CD4-positive, alpha-beta T cell treated with Interleukin-10 for 1 hour (primary cell): ENCODE data around the gene ACSM2A.
"Not testable (repeated sequence)": the region's sequence is repeated elsewhere in the genome, so short reads cannot be mapped to it uniquely, and the experiment has no call there.

ENCODE experiments used
- DNase-seq: peaks from one replicate; pipeline ENCODE4 v3.0.0-alpha.2; 2020

The ACSM2A gene

GRCh38 chr16:20460313-20460712 is 9.0 kb downstream of the ACSM2A start:
- DNase-seq, result not testable (repeated sequence)

DNA sequence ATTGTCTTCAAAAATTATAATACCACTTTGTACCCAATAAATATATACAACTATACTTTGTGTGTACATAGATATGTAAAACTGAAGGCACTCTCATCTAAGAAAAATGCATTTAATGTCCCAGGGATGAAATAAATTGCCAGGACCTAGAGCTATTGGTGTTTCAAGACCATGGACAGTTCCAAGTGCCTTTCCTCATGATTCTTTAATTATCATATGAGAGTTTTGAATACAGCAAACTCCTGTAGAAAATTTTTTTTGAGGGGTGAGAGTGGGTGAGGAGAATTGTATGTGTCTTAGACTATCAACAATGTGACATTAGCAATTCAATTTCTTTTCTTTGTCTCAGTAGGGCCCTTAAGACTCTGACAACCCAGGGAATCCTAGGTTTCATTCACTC is 17.6 kb downstream of the ACSM2A start:
- DNase-seq, result not testable (repeated sequence)

DNA sequence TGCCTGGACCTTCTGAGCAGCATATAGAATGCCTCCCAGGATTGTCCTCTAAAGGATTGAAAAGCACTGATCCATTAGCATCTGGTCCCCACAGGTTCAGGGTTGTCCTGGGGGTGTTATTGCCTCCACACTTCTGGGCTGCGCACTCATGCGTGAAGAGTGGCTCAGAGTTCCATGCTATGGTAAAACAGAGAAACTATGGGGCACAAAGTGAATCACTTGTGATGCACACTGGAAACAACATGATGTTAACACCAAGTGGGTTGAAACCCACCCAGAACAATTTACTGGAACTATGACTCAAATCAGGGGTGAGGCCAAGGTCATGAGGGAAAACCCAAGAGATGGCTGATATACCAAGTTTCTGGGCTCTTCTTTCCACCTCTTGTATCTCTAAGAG is 18.6 kb downstream of the ACSM2A start:
- not testable (repeated sequence) for DNase-seq

- DNase-seq, result not testable (repeated sequence)
Measured at GRCh38 chr16:20470732-20471131, 19.4 kb downstream of the ACSM2A start.

DNA sequence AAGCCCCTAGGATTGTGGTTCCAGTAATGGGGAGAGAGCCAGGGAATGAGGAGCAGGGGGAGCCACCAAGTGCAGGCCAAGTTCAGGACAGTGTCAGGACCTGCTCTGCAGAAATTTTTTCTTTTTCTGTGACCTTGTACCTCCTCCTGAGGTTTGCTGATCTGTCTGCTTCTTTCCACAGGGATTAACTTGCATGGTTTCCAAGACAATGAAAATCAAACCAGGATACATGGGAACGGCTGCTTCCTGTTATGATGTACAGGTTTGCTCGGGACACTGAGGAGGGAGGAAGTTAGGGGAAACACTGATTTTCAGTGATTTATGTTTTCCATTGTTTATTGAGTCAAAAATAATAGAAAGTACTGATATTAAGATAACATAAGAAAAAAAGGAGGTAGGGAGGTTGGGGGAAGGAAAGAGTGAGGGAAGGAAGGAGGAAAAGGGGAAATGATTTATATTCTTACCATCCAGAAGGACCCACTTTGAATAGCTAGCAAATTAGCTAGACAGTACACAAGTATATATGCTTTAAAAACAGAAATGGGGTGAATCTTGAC is 25.9 kb downstream of the ACSM2A start:
- DNase-seq, result not testable (repeated sequence)

- DNase-seq, result not testable (repeated sequence)
Measured at GRCh38 chr16:20483989-20484388, 32.7 kb downstream of the ACSM2A start.

- no peak for DNase-seq
Measured at GRCh38 chr16:20484726-20485125, 33.4 kb downstream of the ACSM2A start.

DNA sequence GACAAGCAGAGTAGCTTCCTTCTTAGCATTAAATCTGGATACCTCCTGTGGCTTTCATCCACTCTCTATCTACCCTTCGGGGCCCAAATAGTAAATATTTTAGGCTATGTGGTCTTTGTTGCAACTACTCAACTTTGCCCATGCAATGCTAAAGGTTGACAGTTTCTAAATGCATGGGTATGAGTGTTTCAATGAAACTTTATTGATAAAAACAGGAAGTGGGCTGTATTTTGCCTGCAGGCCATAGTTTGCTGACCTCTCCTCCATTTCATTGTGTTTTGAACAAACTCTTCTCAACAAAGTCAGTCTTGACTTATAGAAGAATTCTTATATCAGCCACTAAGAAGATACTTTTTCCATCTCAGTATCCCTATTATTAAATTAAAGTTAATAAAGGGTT is 34.1 kb downstream of the ACSM2A start:
- no peak for DNase-seq

GRCh38 chr16:20490994-20491393 is 39.7 kb downstream of the ACSM2A start:
- not testable (repeated sequence) for DNase-seq

GRCh38 chr16:20491448-20491847 is 40.1 kb downstream of the ACSM2A start:
- not testable (repeated sequence) for DNase-seq

DNA sequence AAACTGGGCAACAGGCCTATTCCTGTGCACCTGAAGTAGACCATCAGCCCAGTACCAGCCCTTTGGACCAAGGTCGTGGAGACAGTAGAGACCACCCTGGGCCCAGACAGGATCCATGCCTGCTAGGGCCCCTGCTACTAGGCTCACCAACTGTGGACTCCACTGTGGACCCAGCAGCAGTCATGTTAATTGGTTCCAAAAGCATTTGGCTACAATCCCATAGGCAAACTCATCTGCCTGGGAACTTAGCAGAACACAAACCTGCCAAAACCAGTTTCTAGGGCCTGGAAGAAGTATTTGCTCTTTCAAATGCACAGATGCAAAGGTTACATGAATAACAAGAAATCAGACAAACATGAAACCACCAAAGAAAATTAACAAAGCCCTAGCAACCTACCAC is 53.1 kb downstream of the ACSM2A start:
- no peak for DNase-seq

DNA sequence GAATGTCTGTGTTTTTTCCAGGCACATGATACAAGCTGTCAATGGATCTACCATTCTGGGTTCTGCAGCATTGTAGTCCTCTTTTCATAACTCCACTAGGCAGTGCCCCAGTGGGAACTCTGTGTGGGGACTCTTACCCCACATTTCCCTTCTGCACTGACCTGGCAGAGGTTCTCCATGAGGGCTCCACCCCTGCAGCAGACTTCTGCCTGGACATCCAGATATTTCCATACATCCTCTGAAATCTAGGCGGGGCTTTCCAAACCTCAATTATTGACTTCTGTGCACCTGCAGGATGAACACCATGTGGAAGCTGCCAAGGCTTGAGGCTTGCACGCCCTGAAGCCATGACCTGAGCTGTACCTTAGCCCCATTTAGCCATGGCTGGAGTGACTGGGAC is 56.0 kb downstream of the ACSM2A start:
- no peak for DNase-seq

DNA sequence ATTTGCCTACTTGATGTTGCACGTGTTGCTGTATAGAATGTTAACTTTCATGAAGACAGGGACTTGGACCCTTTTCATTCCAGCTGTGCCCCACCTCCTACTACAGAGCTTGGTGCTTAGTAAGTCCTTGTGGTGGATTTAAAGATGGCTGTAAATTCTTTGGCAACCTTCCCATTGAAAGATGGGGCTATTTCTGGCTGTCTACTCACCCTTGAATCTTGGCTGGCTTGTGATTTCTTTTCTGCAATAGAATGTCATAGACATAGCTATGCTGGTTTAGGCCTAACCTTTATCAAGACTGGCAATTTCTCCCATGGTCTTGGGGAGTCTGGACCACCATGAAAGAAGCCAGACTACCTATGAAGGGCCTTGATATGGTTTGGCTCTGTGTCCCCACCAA is 59.0 kb downstream of the ACSM2A start:
- no peak for DNase-seq

DNA sequence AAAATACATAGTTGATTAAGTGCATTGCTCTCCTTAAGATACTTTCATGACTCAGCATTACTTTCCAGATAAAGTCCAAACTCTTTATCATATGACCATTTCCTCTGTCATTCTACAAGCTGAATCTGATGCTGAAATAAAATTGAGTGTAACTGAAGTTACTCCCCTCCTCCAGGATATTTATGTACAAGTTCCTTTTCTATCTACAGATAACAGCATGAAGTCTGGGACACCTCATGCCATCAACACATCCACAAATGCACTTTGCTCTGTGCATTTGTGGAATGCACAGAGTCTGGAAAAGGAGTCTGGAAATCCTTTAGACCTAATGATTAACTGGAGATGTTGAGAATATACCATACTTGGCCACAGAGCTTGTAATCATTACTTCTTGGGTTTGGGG is 64.4 kb downstream of the ACSM2A start:
- DNase-seq, result no peak

GRCh38 chr16:20517149-20517548 is 65.8 kb downstream of the ACSM2A start:
- DNase-seq, result no peak

GRCh38 chr16:20519231-20519630 is 67.9 kb downstream of the ACSM2A start:
- no peak for DNase-seq

- no peak for DNase-seq
Measured at GRCh38 chr16:20520103-20520502, 68.8 kb downstream of the ACSM2A start.

DNA sequence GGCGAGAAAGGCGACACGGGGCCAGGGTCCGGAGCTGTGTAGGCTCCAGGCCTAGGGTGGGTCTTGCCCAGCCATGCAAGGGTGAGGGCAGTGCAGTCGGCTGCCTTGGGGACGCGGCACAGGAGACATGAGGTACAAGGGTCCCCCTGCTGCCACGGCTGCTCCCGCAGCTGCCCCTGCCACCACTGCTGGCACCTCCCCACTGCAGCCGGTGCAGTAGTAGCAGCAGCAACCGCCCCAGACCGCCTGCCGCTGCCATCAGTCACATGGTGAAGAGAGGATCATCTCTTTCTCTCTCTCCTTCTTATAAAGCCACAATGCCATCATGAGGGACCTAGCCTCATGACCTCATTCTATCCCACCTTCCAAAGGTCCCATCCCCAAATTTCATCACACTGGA is 80.5 kb downstream of the ACSM2A start:
- DNase-seq, result not testable (repeated sequence)

GRCh38 chr16:20532284-20532792 is 81.0 kb downstream of the ACSM2A start:
- DNase-seq, result not testable (repeated sequence)

DNA sequence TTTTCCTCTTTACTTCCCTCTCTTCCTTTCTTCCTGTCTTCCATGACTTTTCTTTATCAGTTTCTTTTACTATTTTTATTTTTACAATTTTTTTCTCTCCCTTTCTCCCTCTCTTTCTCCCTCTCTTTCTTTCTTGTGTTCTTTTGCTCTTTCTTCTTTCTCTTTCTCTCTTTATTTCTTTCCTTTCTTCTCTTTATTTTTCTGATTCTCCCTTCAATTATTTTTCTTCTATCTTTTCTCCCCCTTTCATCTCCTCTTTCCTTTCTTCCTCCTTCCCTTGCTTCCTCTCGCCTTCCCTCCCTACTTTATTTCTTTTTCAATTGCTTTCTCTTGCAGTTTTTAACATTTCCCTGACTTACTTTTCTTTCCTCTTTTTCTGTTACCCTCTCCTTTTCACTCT is 85.3 kb downstream of the ACSM2A start:
- not testable (repeated sequence) for DNase-seq
